Fibroblast of pulmonary artery (primary cell): ENCODE results near the gene MINPP1.
"Not testable (repeated sequence)": the region's sequence is repeated elsewhere in the genome, so short reads cannot be mapped to it uniquely, and the experiment has no call there.

ENCODE experiments used
- DNase-seq: peaks from one replicate; pipeline ENCODE4 v3.0.0-alpha.2; 2010; ENCODE audit warnings: low read depth
- H3K4me3 ChIP-seq: replicated peaks from 2 replicates; pipeline ENCODE4 v1.5.1; 2011; ENCODE audit warnings: low read depth, mild to moderate bottlenecking, control low read depth, low read length, moderate library complexity
- CTCF ChIP-seq: IDR thresholded peaks from 2 replicates; pipeline ENCODE4 v1.5.1; 2011; ENCODE audit warnings: mild to moderate bottlenecking, control low read depth, low read length, inconsistent platforms; ENCODE audit errors: missing control alignments

The MINPP1 gene

DNA sequence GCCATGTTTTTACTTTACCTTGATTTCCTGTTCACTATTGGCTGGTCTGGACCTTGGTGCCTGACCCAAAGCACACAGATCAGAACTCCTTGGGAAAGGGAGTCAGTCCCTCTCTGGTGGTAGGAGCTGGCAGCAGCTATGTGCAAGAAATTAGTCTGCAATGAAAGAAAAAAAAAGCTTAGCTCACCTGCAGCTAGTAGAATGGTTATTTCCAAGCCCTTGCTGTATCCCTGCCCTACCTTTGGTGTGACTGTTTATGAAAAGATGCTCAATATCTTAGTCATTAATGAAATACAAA is 86.8 kb downstream of the MINPP1 start:
- no peak overlapping the region for H3K4me3 ChIP-seq
- no peak for DNase-seq
- TF ChIP-seq CTCF = no peak

DNA sequence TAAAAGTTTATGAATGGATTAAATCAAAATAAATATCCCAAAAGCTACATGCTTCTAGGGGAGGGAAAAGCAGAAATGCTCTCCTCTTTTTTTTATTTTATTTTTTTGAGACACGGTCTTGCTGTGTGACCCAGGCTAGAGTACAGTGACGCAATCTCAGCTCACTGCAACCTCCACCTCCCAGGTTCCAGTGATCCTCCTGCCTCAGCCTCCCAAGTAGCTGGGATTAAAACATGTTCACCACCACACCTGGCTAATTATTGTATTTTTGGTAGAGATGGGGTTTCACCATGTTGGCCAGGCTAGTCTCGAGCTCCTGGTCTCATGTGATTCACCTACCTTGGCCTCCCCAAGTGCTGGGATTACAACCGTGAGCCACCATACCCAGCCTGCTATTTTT is 88.2 kb downstream of the MINPP1 start:
- DNase-seq, H3K4me3 ChIP-seq: not testable (repeated sequence)

DNA sequence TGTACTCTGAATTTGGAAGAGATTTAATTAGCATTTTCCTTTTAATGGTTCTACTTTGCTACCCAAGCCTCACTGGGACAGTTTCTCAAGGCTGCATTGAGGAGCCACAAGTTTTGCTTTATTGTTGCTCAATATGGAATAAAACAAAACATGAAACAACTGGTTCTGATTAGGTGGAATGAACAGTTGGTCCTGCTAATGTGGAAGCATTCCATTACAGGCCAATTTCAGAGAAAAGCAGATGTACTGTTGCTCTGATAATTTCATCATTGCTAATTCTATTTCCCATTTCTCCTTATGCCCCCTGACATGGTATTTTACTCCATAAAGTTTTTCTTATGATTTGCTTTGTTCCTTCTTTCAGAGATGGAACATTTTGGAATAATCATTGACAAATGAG is 89.0 kb downstream of the MINPP1 start:
- no peak overlapping the region for H3K4me3 ChIP-seq
- DNase-seq = no peak
- TF ChIP-seq CTCF = no peak

GRCh38 chr10:87594181-87594580 is 89.5 kb downstream of the MINPP1 start:
- no peak for DNase-seq
- TF ChIP-seq CTCF = no peak
- H3K4me3 ChIP-seq = no peak overlapping the region

DNA sequence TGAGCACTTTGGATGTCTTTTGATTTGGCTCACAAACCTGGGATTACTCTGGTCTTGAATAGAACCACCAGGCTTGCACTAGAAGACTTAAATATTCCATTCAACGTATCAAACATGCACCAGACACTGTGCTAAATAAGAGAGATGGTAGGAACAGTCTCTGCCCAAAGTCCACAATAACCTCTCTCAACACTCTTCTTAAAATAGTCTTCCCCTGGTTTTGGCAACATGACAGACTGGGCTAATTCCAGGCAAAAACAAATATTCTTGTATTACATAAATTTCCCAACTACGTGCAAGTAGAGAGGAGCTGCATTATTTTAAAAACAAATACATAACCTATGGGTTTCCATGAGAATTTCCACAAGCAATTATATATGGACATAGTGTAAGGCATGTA is 90.2 kb downstream of the MINPP1 start:
- no peak for DNase-seq
- no peak overlapping the region for H3K4me3 ChIP-seq
- TF ChIP-seq CTCF = no peak

- TF ChIP-seq CTCF = no peak
- DNase-seq = no peak
- H3K4me3 ChIP-seq = no peak overlapping the region
These were observed 91.7 kb downstream of the MINPP1 start for GRCh38 chr10:87596351-87596750.

- no peak for DNase-seq
- TF ChIP-seq CTCF = no peak
- no peak overlapping the region for H3K4me3 ChIP-seq
These were observed 94.0 kb downstream of the MINPP1 start for GRCh38 chr10:87598700-87599099.

DNA sequence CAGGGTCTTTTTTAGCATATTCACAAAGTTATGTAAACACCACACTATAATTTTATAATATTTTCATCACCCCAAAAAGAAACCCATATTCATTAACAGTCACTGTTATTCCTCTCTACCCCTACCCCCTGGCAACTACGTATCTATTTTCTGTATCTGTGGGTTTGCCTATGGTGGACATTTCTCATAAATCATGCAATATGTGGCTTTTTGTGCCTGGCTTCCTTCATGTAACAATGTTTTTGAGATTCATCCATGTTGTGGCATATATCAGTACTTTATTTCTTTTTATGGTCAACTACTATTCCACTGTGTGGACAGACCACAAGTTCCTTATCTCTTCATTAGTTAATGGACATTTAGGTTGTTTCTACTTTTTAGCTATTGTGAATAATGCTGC is 95.9 kb downstream of the MINPP1 start:
- no peak overlapping the region for H3K4me3 ChIP-seq
- TF ChIP-seq CTCF = no peak
- no peak for DNase-seq
